ENCODE data around the gene GPX2. TPM values are rescaled to one million over a fixed set of nuclear protein-coding genes. Genes with fewer than 3 reads are reported as not detected.

GPX2 gene
- total and polyA plus RNA-seq, 2 of the 8 experiments (the other 6 are each of a cell fraction or from before 2014, with no cell fraction given), result 0.30 to 0.89 TPM

GRCh38 chr14:64935508-64935907 is 7.0 kb downstream of the GPX2 start:
- H2BK120ac ChIP-seq (replicated peaks; ENCODE audit: low read depth, low read length), result no peak overlapping the region
- WGBS, 2 experiments (ENCODE audit: extremely low coverage in 1 of 2, insufficient coverage in 1 of 2, insufficient read length in 1 of 2, insufficient replicate concordance in 2 of 2, low coverage in 1 of 2, low lambda C conversion rate in 2 of 2, missing lambda C conversion rate in 1 of 2), result 97% methylated on average over 2 of the region's 2 CpGs; no CpG with 5 or more reads in 1 of the 2 experiments
- H2BK20ac ChIP-seq (ENCODE audit: low read length), result no peak overlapping the region
- CTCF ChIA-PET (ENCODE audit: partially characterized antibody), result interaction anchor here (0.7 to 2.6 kb wide), 15 partner anchors 17 to 697 kb away, joined by 3 to 14 read pairs (median 4); no protein-coding TSS in a partner anchor
- no peaks in the 10 kb centered on the region for H4K20me1 ChIP-seq (replicated peaks in 1 of 2; ENCODE audit: control insufficient read depth in 1 of 2, insufficient read depth in 2 of 2, low read length in 2 of 2)
- no peak overlapping the region for H3K4me3 ChIP-seq (ENCODE audit: extremely low read depth in 1 of 4, insufficient read depth in 2 of 4, low read depth in 3 of 4, low read length in 4 of 4)
- no peak overlapping the region for H4K5ac ChIP-seq (ENCODE audit: insufficient read length, low read depth, low read length)
- H3K14ac ChIP-seq (ENCODE audit: insufficient read length), result no peak overlapping the region
- H3K9me3 ChIP-seq (ENCODE audit: insufficient read depth in 2 of 2, low read depth in 1 of 2, low read length in 1 of 2), result no peaks in the 10 kb centered on the region
- TF ChIP-seq POLR2AphosphoS5 (IDR thresholded peaks at IDR 0.05; ENCODE audit: low read depth, low read length) (no peak), SRF (IDR thresholded peaks at IDR 0.05; ENCODE audit: low read depth, low read length) (no peak), SIX5 (IDR thresholded peaks at IDR 0.05; ENCODE audit: low read depth, low read length) (no peak), SP1 (IDR thresholded peaks at IDR 0.05; ENCODE audit: low read depth, low read length) (no peak), SIRT6 (IDR thresholded peaks at IDR 0.05; ENCODE audit: low read length) (no peak), HDAC6 (IDR thresholded peaks at IDR 0.05; ENCODE audit: low read depth, low read length) (no peak), TBP (IDR thresholded peaks at IDR 0.05; ENCODE audit: low read depth, low read length) (no peak)
- POLR2A ChIA-PET (ENCODE audit: partially characterized antibody), result interaction anchor here (0.7 to 1.6 kb wide), 4 partner anchors 9 to 156 kb away, joined by 3 to 4 read pairs (median 4); no protein-coding TSS in a partner anchor
- H3K9ac ChIP-seq (replicated peaks in 1 of 4; ENCODE audit: extremely low read depth in 1 of 4, low read depth in 3 of 4, low read length in 3 of 4), result no peak overlapping the region
- H4K91ac ChIP-seq (replicated peaks; ENCODE audit: insufficient read length, low read length), result no peak overlapping the region
- no peak for DNase-seq (ENCODE audit: low read depth in 1 of 2, low spot score in 2 of 2)
- no peaks in the 10 kb centered on the region; the same call in 1 of the 2 replicates for H3K79me1 ChIP-seq (ENCODE audit: low read depth, low read length)
- H3K4ac ChIP-seq (replicated peaks; ENCODE audit: insufficient read length, low read depth, low read length), result no peak overlapping the region
- H2AFZ ChIP-seq (ENCODE audit: low read length), result no peak overlapping the region
- no peaks in the 10 kb centered on the region; the same call in 1 of the 2 replicates for H3K23me2 ChIP-seq (ENCODE audit: low read depth, low read length)
- no peak overlapping the region for H3K4me2 ChIP-seq (ENCODE audit: insufficient read depth in 1 of 2, low read depth in 2 of 2, low read length in 2 of 2)
- H2BK15ac ChIP-seq (ENCODE audit: low read length), result no peak overlapping the region
- H3K79me2 ChIP-seq (ENCODE audit: control insufficient read depth in 1 of 2, insufficient read depth in 2 of 2, low read length in 2 of 2), result no peaks in the 10 kb centered on the region
- no peak overlapping the region for H3K23ac ChIP-seq (ENCODE audit: insufficient read length)
- no peak overlapping the region for H2AK5ac ChIP-seq (ENCODE audit: low read depth, low read length)
- no peak overlapping the region for H2BK5ac ChIP-seq (ENCODE audit: low read depth, low read length)
- no peak for FAIRE-seq
- H3K56ac ChIP-seq (replicated peaks; ENCODE audit: insufficient read length, low read depth, low read length), result no peak overlapping the region
- no peak overlapping the region for H2BK12ac ChIP-seq (ENCODE audit: low read depth, low read length)
- H3K18ac ChIP-seq (ENCODE audit: extremely low read depth, low read length), result no peak overlapping the region
- H3K4me1 ChIP-seq (replicated peaks in 1 of 4; ENCODE audit: control insufficient read depth in 3 of 4, insufficient read depth in 4 of 4, low read length in 3 of 4), result no peaks in the 10 kb centered on the region
- peaks cover 3 to 26% (median 4%) of the 10 kb centered on the region in 4 experiments; a peak in 5 of 8 replicates for H3K36me3 ChIP-seq (ENCODE audit: control insufficient read depth in 2 of 4, insufficient read depth in 4 of 4, low read length in 3 of 4)
- no peak overlapping the region for H4K8ac ChIP-seq (ENCODE audit: extremely low read depth, insufficient read depth, low read length)
- no peak overlapping the region for H3K27ac ChIP-seq (ENCODE audit: low read depth, low read length)
- no peaks in the 10 kb centered on the region for H3K27me3 ChIP-seq (replicated peaks in 1 of 4; ENCODE audit: control insufficient read depth in 3 of 4, extremely low read depth in 1 of 4, insufficient read depth in 3 of 4, low read length in 3 of 4)
